Testis (tissue), 2 donors: Measurements from ENCODE around the gene ZNF775.

Experiments used
- CTCF ChIP-seq, 3 experiments: fragments of 450-650 bp in 2 of 3; fragments of 200-600 bp in 1 of 3; sonication (generic) in 1 of 3; IDR thresholded peaks; one replicate each; pipeline ENCODE4 v1.5.1; 2016 to 2019; ENCODE audit warnings: antibody characterized with exemption in 3 of 3, mild to moderate bottlenecking in 2 of 3, moderate library complexity in 1 of 3
- POLR2A ChIP-seq: fragments of 450-650 bp; IDR thresholded peaks from one replicate; pipeline ENCODE4 v1.6.1; 2017; ENCODE audit warnings: antibody characterized with exemption, mild to moderate bottlenecking, moderate library complexity

GRCh38 chr7:150441524-150441923, 62.4 kb downstream of the ZNF775 start:
- no peak for TF ChIP-seq CTCF (IDR thresholded peaks at IDR 0.05)
- no peak for TF ChIP-seq POLR2A
